HUES48 (cell line): Measurements from ENCODE around the gene COX8C.
"Not testable (repeated sequence)": the region's sequence is repeated elsewhere in the genome, so short reads cannot be mapped to it uniquely, and the experiment has no call there.

Source experiments
- H3K27ac ChIP-seq: one replicate; pipeline ENCODE4 v1.7.0; 2013; ENCODE audit warnings: low read depth, low read length, inconsistent platforms
- H3K27me3 ChIP-seq: 2 replicates; pipeline ENCODE4 v1.6.1; 2013; ENCODE audit warnings: mild to moderate bottlenecking, low read length; ENCODE audit not compliant: control insufficient read depth, insufficient read depth
- H3K36me3 ChIP-seq: 2 replicates; pipeline ENCODE4 v1.6.1; 2013; ENCODE audit warnings: low read length; ENCODE audit not compliant: control insufficient read depth, insufficient read depth
- H3K4me1 ChIP-seq: 2 replicates; pipeline ENCODE4 v1.6.1; 2013; ENCODE audit warnings: mild to moderate bottlenecking, low read length; ENCODE audit not compliant: control insufficient read depth, insufficient read depth
- H3K4me3 ChIP-seq: 2 replicates; pipeline ENCODE4 v1.5.1; 2013; ENCODE audit warnings: mild to moderate bottlenecking, low read depth, low read length
- H3K9ac ChIP-seq: 2 replicates; pipeline ENCODE4 v1.6.1; 2013; ENCODE audit warnings: mild to moderate bottlenecking, low read depth, low read length, moderate library complexity
- H3K9me3 ChIP-seq: 2 replicates; pipeline ENCODE4 v1.6.1; 2013; ENCODE audit warnings: low read length; ENCODE audit not compliant: control insufficient read depth, insufficient read depth

COX8C gene

DNA sequence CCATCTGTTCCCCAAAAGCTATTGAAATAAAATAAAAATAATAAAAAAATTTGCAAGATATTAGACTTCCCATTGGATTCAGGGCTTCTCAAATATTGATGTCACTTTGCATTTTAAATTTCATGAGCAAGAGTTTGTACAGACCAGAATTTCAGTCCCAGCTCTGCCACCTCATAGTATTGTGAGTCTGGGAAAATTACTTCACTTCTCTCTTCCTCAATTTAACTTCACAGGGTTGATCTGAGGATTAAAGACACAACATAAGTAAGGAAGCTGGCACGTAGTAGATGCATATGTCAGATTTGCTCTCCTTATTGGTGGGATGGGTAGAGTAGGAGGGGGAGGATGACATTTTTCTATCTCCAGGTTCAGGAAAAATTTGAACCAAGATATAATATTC, 32.8 kb downstream of the COX8C start:
- Histone ChIP-seq H3K9me3 (no peaks in the 10 kb centered on the region), H3K9ac (no peak overlapping the region), H3K27me3 (no peaks in the 10 kb centered on the region), H3K27ac (no peak overlapping the region), H3K36me3 (no peaks in the 10 kb centered on the region), H3K4me1 (no peaks in the 10 kb centered on the region), H3K4me3 (no peak overlapping the region)

DNA sequence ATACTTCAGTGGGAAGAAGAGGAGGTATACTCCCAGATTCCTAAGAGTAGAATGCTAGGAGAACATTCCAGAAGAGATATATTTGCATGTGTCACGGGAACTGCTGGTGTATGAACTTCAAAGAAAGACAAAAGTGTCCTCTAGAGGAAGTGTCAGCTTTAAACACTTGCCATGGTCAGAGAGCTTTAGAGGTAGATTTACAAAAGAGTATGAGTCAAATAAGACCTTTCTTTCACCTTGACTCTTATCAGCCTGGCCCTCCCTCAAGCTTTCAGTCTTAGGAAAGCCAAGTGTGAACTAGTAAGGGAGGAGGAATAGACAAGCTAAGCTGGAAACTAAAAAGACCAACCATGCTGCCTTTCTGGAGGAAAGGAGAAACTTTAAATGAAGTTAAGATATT, 34.7 kb downstream of the COX8C start:
- Histone ChIP-seq H3K27ac (no peak overlapping the region), H3K9ac (no peak overlapping the region), H3K36me3 (no peaks in the 10 kb centered on the region), H3K9me3 (no peaks in the 10 kb centered on the region), H3K27me3 (no peaks in the 10 kb centered on the region), H3K4me1 (no peaks in the 10 kb centered on the region), H3K4me3 (no peak overlapping the region)

DNA sequence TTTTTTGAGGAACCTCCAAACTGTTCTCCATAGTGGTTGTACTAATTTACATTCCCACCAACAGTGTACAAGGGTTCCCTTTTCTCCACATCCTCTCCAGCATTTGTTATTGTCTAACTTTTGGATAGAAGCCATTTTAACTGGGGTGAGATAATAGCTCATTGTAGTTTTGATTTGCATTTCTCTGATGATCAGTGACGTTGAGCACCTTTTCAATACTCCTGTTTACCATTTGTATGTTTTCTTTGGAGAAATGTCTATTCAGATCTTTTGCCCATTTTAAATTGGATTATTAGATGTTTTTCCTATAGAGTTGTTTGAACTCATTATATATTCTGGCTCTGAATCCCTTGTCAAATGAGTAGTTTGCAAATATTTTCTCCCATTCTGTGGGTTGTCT, 37.3 kb downstream of the COX8C start:
- H3K36me3 ChIP-seq, H3K4me3 ChIP-seq, H3K27ac ChIP-seq, H3K9me3 ChIP-seq, H3K27me3 ChIP-seq, H3K9ac ChIP-seq, H3K4me1 ChIP-seq: not testable (repeated sequence)

DNA sequence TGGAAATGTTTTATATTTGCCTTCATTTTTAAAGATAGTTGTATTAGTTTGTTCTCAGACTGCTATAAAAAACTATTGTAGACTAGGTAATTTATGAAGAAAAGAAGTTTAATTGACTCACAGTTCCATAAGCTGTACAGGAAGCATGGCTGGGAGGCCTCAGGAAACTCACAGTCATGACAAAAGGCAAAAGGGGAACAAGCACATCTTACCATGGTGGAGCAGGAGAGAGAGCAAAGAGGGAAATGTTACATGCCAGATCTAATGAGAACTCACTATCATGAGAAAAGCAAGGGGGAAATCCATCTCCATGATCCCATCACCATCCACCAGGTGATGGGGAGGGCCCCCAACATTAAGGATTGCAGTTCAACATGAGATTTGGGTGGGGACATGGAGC, 48.2 kb downstream of the COX8C start:
- Histone ChIP-seq H3K27me3 (no peaks in the 10 kb centered on the region), H3K9ac (no peak overlapping the region), H3K4me3 (no peak overlapping the region), H3K9me3 (no peaks in the 10 kb centered on the region), H3K27ac (no peak overlapping the region), H3K36me3 (no peaks in the 10 kb centered on the region), H3K4me1 (no peaks in the 10 kb centered on the region)

DNA sequence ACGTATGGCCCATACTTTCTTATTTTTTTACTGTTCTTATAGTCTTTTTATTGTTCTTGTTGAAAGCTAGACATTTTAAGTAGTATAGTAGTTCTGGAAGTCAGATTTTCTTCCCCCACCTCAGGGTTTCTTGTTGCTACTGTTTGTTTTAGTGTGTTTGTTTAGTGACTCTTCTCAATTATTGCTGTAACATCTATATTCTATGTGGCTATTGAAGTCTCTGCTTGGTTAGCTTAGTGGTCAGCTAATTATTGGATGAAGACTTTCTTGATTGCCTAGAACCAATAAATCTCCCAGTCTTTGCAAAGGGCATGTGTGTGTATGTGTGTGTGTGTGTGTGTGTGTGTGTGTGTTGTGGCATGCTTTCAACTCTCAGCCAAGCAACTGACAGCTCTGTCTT, 49.5 kb downstream of the COX8C start:
- no peak overlapping the region for H3K9ac ChIP-seq
- H3K4me3 ChIP-seq, result no peak overlapping the region
- H3K9me3 ChIP-seq, result no peaks in the 10 kb centered on the region
- H3K27ac ChIP-seq, result no peak overlapping the region
- no peaks in the 10 kb centered on the region for H3K27me3 ChIP-seq
- no peaks in the 10 kb centered on the region for H3K36me3 ChIP-seq
- H3K4me1 ChIP-seq, result no peaks in the 10 kb centered on the region
